ENCODE measurements around the gene UGT1A1.

The UGT1A1 gene

GRCh38 chr2:233758849-233759248 lies 1.2 kb upstream of the UGT1A1 start:
- DNase-seq = no peak

- DNase-seq = no peak
Measured at GRCh38 chr2:233761040-233761769, 1.1 kb downstream of the UGT1A1 start.

- no peak for DNase-seq
Measured at GRCh38 chr2:233764264-233764663, 4.2 kb downstream of the UGT1A1 start.

DNA sequence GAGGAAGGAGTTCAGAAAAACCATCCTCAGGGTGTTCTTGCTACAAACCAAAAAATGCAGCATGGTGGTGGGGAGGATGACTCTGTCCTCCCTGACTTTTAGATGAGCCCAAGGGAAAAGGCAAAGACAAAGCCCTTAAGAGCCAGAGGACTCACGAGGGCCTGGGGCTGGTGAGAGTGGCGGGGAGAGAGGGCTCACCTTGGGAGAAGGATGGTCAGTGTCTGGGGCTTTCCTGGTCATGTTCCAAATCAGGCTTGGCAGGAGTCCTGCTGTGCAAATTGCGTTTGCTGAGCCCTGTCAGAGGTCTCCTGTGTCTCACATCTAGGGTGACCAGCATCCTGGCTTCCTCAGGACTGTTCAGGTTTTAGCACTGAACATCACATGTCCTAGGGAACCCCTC lies 4.7 kb downstream of the UGT1A1 start:
- DNase-seq = no peak

DNA sequence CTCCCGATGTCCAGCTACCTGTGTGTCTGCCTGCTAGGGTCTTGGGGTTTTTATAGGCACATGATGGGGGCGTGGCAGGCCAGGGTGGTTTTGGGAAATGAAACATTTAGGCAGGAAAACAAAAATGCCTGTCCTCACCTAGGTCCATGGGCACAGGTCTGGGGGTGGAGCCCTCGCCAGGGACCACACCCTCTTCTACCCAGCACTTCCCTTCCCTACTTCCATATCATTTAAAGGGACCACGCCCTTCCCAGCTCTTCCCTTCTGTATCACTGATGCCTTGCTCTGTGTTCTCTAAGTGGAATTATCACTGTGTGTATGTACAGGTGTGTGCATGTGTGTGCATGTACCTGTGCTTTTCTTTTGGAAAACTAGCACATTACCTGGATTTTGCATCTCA lies 6.3 kb downstream of the UGT1A1 start:
- DNase-seq = no peak

GRCh38 chr2:233768076-233768475 lies 8.0 kb downstream of the UGT1A1 start:
- DNase-seq = no peak

GRCh38 chr2:233769260-233769659 lies 9.2 kb downstream of the UGT1A1 start:
- no peak for DNase-seq

GRCh38 chr2:233772153-233772552 lies 12.1 kb downstream of the UGT1A1 start:
- DNase-seq = no peak

DNA sequence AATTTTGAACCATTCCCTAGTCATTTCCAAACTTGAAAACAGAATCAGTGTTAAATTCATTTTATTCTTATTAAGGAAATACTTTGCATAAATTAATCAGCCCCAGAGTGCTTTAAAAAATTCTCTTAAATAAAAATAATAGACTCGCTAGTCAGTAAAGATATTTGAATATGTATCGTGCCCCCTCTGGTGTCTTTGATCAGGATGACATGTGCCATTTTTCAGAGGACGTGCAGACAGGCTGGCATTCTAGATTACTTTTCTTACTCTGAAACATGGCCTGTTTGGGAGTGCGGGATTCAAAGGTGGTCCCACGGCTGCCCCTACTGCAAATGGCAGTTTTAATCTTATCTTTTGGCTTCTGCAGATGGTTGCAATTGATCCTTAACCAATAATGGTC lies 12.5 kb downstream of the UGT1A1 start:
- DNase-seq = no peak

DNA sequence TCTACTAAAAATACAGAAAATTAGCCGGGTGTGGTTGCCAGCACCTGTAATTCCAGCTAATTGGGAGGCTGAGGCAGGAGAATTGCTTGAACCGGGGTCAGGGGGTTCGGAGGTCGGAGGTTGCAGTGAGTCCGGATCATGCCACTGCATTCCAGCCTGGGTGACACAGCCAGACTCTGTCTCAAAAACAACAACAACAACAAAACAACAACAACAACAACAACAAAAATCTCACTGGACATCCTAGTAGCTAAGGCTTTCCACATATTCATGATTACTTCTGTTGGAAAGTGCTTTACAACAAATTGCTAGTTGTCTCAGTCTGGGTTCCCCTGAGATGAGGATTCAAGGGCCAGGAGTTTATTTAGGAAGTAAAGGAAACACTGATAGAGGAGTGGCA lies 13.8 kb downstream of the UGT1A1 start:
- DNase-seq = no peak

GRCh38 chr2:233775414-233775813 lies 15.3 kb downstream of the UGT1A1 start:
- DNase-seq = no peak

- no peak for DNase-seq
Measured at GRCh38 chr2:233778030-233778429, 18.0 kb downstream of the UGT1A1 start, which contains the start of gene MROH2A. Gene MROH2A, plus strand, starts transcription at chr2:233778330. Its CDS starts 1,029 bp downstream, at chr2:233779359.

GRCh38 chr2:233779722-233780121 lies 19.7 kb downstream of the UGT1A1 start:
- DNase-seq = no peak

GRCh38 chr2:233780771-233781170 lies 20.7 kb downstream of the UGT1A1 start:
- DNase-seq = no peak

DNA sequence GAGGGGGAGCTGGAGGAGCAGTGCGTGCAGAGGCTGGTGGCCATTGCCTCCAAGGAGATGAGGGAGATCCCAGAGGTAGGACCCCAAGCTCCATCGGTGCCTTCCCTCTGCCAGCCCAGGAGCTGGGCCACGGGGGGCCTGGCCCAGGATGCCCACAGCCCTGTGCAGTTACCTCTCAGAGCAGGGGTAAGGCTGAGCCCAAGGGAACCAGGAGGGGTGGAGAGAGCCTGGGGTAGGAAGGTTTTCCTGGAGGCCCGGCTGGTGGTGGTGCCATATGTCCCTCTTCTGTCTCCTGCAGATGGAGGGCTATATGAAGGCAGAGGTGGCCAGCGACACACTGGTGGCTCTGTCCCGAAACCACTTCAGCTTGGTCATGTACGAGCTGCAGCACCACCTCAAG lies 29.5 kb downstream of the UGT1A1 start:
- no peak for DNase-seq

DNA sequence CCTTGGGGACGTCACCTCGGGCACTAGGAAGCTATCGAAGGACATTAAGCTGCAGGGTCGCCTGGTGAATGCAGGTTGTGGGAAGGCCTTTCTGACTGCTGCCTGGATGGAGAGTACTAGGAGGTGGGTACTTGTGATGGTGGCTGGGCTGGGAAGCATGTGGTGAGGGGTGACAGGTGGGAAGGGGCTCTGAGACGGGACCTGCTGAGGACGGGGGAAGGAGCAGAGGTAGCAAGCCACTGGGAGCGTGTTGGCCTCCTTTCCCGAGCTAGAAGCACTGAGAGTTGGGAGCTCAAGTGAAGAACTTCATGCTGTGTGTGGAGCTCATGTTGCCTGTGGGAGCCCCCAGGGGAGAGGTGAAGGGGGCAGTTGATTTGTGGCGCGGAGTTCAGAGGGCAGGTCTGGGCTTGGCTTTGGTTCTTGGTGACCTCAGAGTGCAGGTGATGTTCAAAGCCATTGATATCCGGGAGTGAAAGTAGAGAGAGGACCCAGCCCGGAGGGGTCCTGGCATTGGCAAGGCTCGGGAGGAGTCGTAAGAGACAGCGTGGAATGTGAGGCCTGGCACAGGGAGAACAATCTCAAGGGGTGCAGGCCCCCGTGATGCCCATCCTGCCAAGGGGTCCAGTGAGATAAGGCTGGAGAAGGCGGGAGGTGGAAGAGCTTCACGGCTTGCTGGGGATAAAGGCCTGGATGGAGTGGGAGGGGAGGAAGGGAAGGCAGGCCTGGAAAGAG lies 31.2 kb downstream of the UGT1A1 start:
- DNase-seq = no peak

- DNase-seq = no peak
Measured at GRCh38 chr2:233791883-233792329, 31.8 kb downstream of the UGT1A1 start.

- no peak for DNase-seq
Measured at GRCh38 chr2:233792720-233793119, 32.6 kb downstream of the UGT1A1 start.

DNA sequence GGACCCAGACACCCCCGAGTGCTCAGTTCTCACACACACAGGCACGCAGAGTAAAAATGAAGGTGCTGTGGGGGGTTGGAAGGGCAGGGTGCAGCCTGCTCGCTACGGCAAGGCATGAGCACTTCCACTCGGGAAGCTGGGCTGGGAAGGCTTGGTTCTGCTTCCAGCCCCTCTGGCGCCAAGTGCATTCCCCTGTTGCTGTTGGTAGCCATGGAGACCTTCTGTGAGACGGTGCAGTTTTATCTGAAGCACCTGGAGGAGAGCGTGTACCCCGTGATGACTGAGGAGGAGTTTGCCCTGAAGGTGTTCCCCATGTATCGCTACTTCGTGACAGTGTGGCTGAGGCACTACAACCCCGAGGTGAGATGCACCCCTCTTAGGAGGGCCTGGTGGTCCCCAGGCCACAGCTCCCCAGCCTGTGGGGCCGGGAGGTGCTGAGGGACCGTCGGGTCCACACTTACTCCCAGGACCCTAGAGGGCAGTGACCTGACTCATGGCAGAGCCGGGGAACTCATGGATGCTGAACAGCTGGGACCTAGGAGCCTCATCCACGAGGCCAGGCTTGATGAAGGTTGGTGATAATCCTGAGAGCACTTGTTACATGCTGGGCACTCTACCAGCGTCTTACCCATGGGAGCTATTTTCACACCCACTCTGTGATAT lies 33.5 kb downstream of the UGT1A1 start:
- DNase-seq = no peak

GRCh38 chr2:233794128-233794658 lies 34.1 kb downstream of the UGT1A1 start:
- DNase-seq = no peak

DNA sequence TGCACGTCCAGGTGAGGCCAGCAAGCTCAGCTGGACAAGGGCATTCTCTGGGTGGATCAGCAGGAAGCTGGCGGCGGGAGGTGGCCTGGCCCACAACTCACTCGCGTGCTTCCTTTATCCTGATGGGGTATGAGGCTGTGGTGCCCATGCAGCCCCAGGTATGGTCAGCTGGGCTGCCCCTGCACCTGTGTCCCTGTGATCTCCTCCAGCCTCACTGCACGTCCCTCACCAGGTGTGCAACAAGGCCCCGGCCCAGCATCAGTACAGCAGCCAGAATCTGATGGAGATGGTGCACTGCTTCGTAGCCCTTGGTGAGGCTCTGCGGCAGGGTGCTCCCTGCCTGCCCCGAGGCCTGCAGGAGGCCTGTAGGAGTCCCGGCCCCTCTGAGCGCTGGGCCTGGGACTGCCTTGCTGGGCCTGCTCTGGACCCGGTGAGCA lies 35.7 kb downstream of the UGT1A1 start:
- no peak for DNase-seq

DNA sequence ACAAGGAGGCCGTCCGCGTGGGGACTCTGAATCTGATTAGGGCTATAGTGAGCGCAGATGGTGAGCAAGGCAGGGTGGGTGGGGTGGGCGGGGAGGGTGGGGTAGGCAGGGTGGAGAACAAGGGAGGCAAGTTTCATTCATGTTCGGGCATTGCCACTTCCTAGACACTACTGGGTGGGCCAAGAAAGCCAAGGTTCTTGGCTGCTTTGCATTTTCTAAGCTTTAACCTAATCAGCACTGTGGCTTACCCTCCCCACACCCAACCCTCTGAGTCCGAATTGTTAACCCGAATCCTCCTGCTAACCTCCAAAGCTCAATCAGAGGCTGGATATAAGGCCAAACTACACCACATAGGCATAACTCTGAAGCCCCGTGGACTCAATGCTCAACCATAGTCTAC lies 36.2 kb downstream of the UGT1A1 start:
- DNase-seq = no peak

DNA sequence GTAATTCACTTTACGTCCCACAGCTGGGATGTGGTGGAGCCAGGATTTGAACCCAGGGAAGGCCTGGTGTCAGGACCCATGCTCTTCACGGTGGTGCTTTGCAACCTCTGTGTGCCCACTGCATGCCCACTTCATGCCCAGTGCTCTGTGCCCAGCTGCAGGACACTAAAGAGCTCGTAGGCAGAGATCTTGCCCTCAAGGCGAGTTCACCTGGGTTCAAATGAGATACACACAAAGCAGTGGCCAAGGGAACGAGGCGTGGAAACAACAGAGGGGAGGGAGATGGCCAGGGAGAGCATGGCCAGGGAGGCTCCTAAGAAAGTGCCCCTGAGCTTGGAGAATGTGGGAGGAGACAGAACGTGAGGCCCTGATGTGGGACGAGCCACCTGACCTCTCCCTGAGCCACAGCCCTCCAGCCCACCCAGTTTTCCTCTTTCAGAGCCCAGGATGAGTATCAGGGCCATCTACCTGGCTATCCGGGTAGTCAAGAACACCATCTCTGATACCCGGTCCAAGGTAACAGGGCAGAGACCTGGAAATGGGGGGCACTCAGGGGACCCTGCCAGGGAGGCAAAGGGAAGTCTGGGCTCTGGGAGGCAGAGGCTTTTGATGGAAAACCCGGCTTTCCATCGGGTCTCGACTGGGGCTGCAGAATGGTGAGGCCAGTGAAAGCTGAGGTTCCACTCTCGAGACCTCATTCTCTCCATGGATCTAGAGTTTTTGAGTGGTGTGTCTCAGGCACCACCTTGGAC lies 38.4 kb downstream of the UGT1A1 start:
- DNase-seq = no peak

Measured in activated effector memory CD4-positive, alpha-beta T cell treated with Interleukin-2 at 50 U/mL for 16 hours (primary cell).